ENCODE measurements around the gene RPL27A.

The RPL27A gene

DNA sequence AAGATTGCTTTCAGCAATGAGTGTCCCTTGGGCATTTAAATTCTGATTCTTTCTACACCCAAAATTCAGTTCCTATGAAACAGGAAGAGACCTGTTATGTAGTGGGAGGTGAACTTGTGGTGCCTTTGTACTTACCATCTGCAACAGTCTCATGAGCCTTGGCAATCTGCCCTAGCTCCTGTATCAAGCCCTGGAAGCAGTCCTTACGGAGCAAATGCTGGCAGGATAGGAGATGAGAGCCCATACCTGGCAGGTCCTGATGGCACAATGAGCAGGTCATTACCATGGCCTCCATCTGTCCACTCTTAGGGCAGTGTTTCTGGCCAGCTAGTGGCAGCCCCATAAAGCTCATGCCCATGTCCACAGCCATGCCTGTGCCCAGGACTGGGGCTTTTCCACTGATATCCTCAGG lies 10.9 kb upstream of the RPL27A start:
- H3K27ac ChIP-seq, result no peak overlapping the region; the same call in 1 of the 2 replicates
- H3K4me3 ChIP-seq, result no peak overlapping the region
- peaks cover 8% of the 10 kb centered on the region for H3K4me1 ChIP-seq
- no peaks in the 10 kb centered on the region for H3K9me3 ChIP-seq
- no peaks in the 10 kb centered on the region for H4K20me1 ChIP-seq
- H3K4me2 ChIP-seq, result 0 out of 2 replicates have a peak overlapping the region, but pooled peaks have one; percentile 0
- H3K27me3 ChIP-seq, result no peaks in the 10 kb centered on the region
- peaks cover 10% of the 10 kb centered on the region; the same call in 1 of the 2 replicates for H3K36me3 ChIP-seq
- H3K9ac ChIP-seq, result no peak overlapping the region
- no peak for TF ChIP-seq Cebpa-rat (IDR thresholded peaks at IDR 0.05)

DNA sequence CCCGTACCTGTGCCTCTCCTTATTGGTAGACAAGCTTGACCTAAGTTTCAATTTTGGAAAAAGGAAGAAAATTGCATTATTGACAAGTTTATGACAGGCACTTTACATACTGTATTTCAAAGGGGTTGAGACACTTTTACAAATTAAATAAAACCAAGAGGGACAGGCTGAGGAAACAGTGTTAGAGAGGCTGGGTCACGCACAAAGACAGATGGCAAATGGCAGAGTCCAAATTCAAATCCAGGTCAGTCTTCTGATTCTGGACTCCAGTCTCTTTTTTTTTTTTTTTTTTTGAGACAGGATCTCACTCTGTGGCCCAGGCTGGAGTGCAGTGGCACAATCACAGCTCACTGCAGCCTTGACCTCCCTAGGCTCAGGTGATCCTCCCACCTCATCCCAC lies 10.2 kb upstream of the RPL27A start:
- Histone ChIP-seq H4K20me1 (no peaks in the 10 kb centered on the region), H3K9ac (no peak overlapping the region), H3K36me3 (peaks cover 10% of the 10 kb centered on the region; the same call in 1 of the 2 replicates), H3K4me3 (no peak overlapping the region), H3K4me1 (peaks cover 8% of the 10 kb centered on the region), H3K27me3 (no peaks in the 10 kb centered on the region), H3K9me3 (no peaks in the 10 kb centered on the region), H3K4me2 (no peak overlapping the region), H3K27ac (no peak overlapping the region)
- TF ChIP-seq Cebpa-rat (IDR thresholded peaks at IDR 0.05), result no peak

DNA sequence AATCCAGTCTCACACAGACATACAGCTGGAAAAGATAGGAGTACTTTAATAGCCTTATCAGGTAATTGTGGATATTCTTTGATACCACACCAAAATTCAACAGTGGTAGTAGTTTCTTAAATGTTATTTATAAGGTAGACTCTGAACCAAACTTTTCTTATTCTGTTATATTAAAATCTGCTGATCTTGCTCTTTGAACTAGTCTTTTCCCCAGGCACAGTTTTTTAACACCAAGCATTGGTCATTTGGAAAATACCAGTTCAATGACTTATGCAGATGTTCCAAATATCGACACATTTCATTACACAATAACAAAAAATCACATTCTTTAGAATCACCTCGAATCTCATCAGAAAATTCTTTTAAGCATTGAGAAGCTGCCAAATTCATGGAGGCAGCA lies 7.7 kb upstream of the RPL27A start:
- Histone ChIP-seq H4K20me1 (no peaks in the 10 kb centered on the region), H3K9ac (no peak overlapping the region), H3K4me3 (no peak overlapping the region), H3K27me3 (no peaks in the 10 kb centered on the region), H3K4me1 (peaks cover 8% of the 10 kb centered on the region), H3K27ac (no peak overlapping the region), H3K4me2 (no peak overlapping the region), H3K36me3 (peaks cover 10% of the 10 kb centered on the region; the same call in 1 of the 2 replicates), H3K9me3 (no peaks in the 10 kb centered on the region)
- no peak for TF ChIP-seq Cebpa-rat (IDR thresholded peaks at IDR 0.05)

GRCh38 chr11:8676458-8676857 lies 6.1 kb upstream of the RPL27A start:
- Histone ChIP-seq H3K4me1 (peaks cover 6% of the 10 kb centered on the region), H3K27ac (no peak overlapping the region), H3K36me3 (peaks cover 6% of the 10 kb centered on the region; the same call in 1 of the 2 replicates), H3K9ac (no peak overlapping the region), H4K20me1 (no peaks in the 10 kb centered on the region), H3K27me3 (no peaks in the 10 kb centered on the region), H3K4me3 (no peak overlapping the region), H3K9me3 (no peaks in the 10 kb centered on the region), H3K4me2 (no peak overlapping the region)
- no peak for TF ChIP-seq Cebpa-rat (IDR thresholded peaks at IDR 0.05)

- no peak for TF ChIP-seq Cebpa-rat (IDR thresholded peaks at IDR 0.05)
- Histone ChIP-seq H3K4me2 (no peak overlapping the region), H3K4me1 (peaks cover 11% of the 10 kb centered on the region), H3K9me3 (no peaks in the 10 kb centered on the region), H4K20me1 (peaks cover 11% of the 10 kb centered on the region), H3K27ac (no peak overlapping the region), H3K4me3 (no peak overlapping the region), H3K36me3 (peaks cover 7% of the 10 kb centered on the region), H3K9ac (no peak overlapping the region), H3K27me3 (no peaks in the 10 kb centered on the region)
Measured at GRCh38 chr11:8679006-8679405, 3.6 kb upstream of the RPL27A start.

GRCh38 chr11:8681837-8682302 lies 722 bp upstream of the RPL27A start:
- Histone ChIP-seq H3K4me3 (peak overlapping the region; percentile 98), H4K20me1 (peaks cover 39% of the 10 kb centered on the region), H3K4me1 (peaks cover 40% of the 10 kb centered on the region), H3K27ac (peak overlapping the region; percentile 100), H3K27me3 (no peaks in the 10 kb centered on the region), H3K9me3 (no peaks in the 10 kb centered on the region), H3K36me3 (peaks cover 35% of the 10 kb centered on the region), H3K4me2 (peak overlapping the region; percentile 89), H3K9ac (peak overlapping the region; percentile 100)
- no peak for TF ChIP-seq Cebpa-rat (IDR thresholded peaks at IDR 0.05)

GRCh38 chr11:8683115-8683807 lies 669 bp downstream of the RPL27A start:
- peak overlapping the region; percentile 100 for H3K9ac ChIP-seq
- peak overlapping the region; percentile 100 for H3K27ac ChIP-seq
- peaks cover 48% of the 10 kb centered on the region for H3K36me3 ChIP-seq
- peak overlapping the region; percentile 96 for H3K4me2 ChIP-seq
- H3K4me3 ChIP-seq, result peak overlapping the region; percentile 98
- no peak for TF ChIP-seq Cebpa-rat (IDR thresholded peaks at IDR 0.05)
- no peaks in the 10 kb centered on the region for H3K9me3 ChIP-seq
- H4K20me1 ChIP-seq, result peaks cover 43% of the 10 kb centered on the region
- no peaks in the 10 kb centered on the region for H3K27me3 ChIP-seq
- peaks cover 54% of the 10 kb centered on the region for H3K4me1 ChIP-seq

GRCh38 chr11:8684600-8685290 lies 2.2 kb downstream of the RPL27A start:
- H3K4me1 ChIP-seq, result peaks cover 65% of the 10 kb centered on the region
- no peak overlapping the region for H3K27ac ChIP-seq
- H3K9ac ChIP-seq, result 0 out of 2 replicates have a peak overlapping the region, but pooled peaks have one; percentile 100
- H3K9me3 ChIP-seq, result no peaks in the 10 kb centered on the region
- H4K20me1 ChIP-seq, result peaks cover 43% of the 10 kb centered on the region
- TF ChIP-seq Cebpa-rat (IDR thresholded peaks at IDR 0.05), result no peak
- peaks cover 48% of the 10 kb centered on the region for H3K36me3 ChIP-seq
- no peaks in the 10 kb centered on the region for H3K27me3 ChIP-seq
- H3K4me2 ChIP-seq, result peak overlapping the region; percentile 96
- H3K4me3 ChIP-seq, result 0 out of 2 replicates have a peak overlapping the region, but pooled peaks have one; percentile 98

- Histone ChIP-seq H3K27me3 (no peaks in the 10 kb centered on the region), H3K4me2 (peak overlapping the region; percentile 96; the same call in 1 of the 2 replicates), H3K36me3 (peaks cover 49% of the 10 kb centered on the region), H4K20me1 (peaks cover 43% of the 10 kb centered on the region), H3K9me3 (no peaks in the 10 kb centered on the region), H3K4me1 (peaks cover 70% of the 10 kb centered on the region), H3K4me3 (no peak overlapping the region), H3K9ac (no peak overlapping the region), H3K27ac (no peak overlapping the region)
- no peak for TF ChIP-seq Cebpa-rat (IDR thresholded peaks at IDR 0.05)
Measured at GRCh38 chr11:8685306-8685705, 2.7 kb downstream of the RPL27A start.

- peaks cover 54% of the 10 kb centered on the region for H3K36me3 ChIP-seq
- H3K4me3 ChIP-seq, result no peak overlapping the region
- H3K9ac ChIP-seq, result no peak overlapping the region
- no peak overlapping the region for H3K27ac ChIP-seq
- H3K4me1 ChIP-seq, result peaks cover 70% of the 10 kb centered on the region
- H3K4me2 ChIP-seq, result peak overlapping the region; percentile 96; the same call in 1 of the 2 replicates
- no peaks in the 10 kb centered on the region for H3K27me3 ChIP-seq
- peaks cover 43% of the 10 kb centered on the region for H4K20me1 ChIP-seq
- TF ChIP-seq Cebpa-rat (IDR thresholded peaks at IDR 0.05), result no peak
- H3K9me3 ChIP-seq, result no peaks in the 10 kb centered on the region
Measured at GRCh38 chr11:8685820-8686219, 3.2 kb downstream of the RPL27A start.

Measured in BLaER1 (cell line).